Coronary artery (tissue), 2 donors: ENCODE results near the gene KLF13.

ENCODE experiments used
- DNase-seq: peaks from one replicate; pipeline ENCODE4 v3.0.0-alpha.2; 2017; ENCODE audit warnings: low spot score
- H3K27ac ChIP-seq, 2 donors: fragments of 200-600 bp; sonication (generic); one replicate each; pipeline ENCODE4 v1.5.1; 2016 to 2019
- H3K4me3 ChIP-seq: fragments of 200-600 bp; sonication (generic); 2 replicates; pipeline ENCODE4 v1.5.1; 2016; ENCODE audit warnings: mild to moderate bottlenecking, moderate library complexity
- CTCF ChIP-seq: fragments of 200-600 bp; sonication (generic); IDR thresholded peaks from one replicate; pipeline ENCODE4 v1.5.1; 2019; ENCODE audit warnings: antibody characterized with exemption

KLF13 gene

GRCh38 chr15:31325595-31326155, 960 bp upstream of the KLF13 start:
- peak; percentile 85 for DNase-seq
- H3K4me3 ChIP-seq = peak overlapping the region; percentile 92
- TF ChIP-seq CTCF = no peak
- peak overlapping the region; percentile 97 to 99 for H3K27ac ChIP-seq

DNA sequence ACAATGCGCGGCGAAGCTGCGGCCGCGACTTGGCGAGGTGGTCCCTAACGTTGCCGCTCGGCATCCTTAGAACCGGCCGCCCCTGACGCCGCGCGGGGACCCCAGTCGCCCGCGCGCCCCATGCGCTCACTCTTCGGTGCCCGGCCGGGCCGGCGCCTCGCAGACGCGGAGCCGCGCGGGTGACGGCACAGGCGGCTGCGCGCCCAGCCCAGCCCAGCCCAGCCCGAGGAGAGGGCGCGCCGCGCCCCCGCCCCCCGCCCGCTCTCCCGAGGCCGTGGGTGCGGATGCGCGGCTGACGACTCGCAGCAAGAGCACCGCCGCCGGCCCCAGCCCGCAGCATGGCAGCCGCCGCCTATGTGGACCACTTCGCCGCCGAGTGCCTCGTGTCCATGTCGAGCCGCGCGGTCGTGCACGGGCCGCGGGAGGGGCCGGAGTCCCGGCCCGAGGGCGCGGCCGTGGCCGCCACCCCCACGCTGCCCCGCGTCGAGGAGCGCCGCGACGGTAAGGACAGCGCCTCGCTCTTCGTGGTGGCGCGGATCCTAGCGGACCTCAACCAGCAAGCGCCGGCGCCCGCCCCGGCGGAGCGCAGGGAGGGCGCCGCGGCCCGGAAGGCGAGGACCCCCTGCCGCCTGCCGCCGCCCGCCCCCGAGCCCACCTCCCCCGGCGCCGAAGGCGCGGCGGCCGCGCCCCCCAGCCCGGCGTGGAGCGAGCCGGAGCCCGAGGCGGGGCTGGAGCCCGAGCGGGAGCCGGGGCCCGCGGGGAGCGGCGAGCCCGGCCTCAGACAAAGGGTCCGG, 437 bp downstream of the KLF13 start:
- no peak for TF ChIP-seq CTCF
- Histone ChIP-seq H3K27ac (peak overlapping the region; percentile 97 to 99), H3K4me3 (peak overlapping the region; percentile 92)
- DNase-seq = peak; percentile 86

GRCh38 chr15:31327669-31328427, 1.2 kb downstream of the KLF13 start:
- TF ChIP-seq CTCF = no peak

DNA sequence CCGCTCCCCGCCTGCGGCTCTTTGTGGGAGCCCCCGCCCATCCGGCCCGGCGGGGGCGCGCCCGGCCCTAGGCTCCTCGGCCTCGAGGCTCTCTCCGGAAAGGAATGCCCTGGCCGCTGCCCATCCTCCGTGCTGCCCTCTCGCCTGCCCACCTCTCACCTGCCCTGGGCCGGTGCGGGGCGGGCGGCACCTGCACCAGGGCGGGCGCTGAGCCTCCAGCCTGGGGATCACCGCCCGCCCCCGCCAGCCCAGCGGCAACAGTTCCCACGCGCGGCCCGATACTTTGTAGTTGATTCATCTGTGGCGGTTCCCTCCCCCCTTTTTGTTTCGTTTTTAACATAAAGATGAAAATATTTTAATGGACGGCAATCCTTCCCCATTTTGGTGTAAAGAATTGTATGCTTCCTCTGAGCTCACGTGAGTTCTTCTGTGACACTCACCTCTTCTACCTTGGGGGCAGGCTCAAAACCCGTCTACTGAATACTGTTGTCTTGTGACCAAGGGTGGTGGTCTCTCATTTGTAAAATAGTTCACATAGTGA, 1.9 kb downstream of the KLF13 start:
- Histone ChIP-seq H3K27ac (peak overlapping the region; percentile 97 to 99), H3K4me3 (peak overlapping the region; percentile 92)
- no peak for TF ChIP-seq CTCF
- no peak for DNase-seq

More at GRCh38 chr15:31327669-31328427, 1.2 kb downstream of the KLF13 start:
- Histone ChIP-seq H3K4me3 (peak overlapping the region; percentile 92), H3K27ac (peak overlapping the region; percentile 97 to 99)
- DNase-seq = peak; percentile 83

- TF ChIP-seq CTCF = no peak
- Histone ChIP-seq H3K4me3 (peak overlapping the region; percentile 92), H3K27ac (peak overlapping the region; percentile 97 to 99)
- no peak for DNase-seq
These were observed 2.5 kb downstream of the KLF13 start for GRCh38 chr15:31328969-31329639.

DNA sequence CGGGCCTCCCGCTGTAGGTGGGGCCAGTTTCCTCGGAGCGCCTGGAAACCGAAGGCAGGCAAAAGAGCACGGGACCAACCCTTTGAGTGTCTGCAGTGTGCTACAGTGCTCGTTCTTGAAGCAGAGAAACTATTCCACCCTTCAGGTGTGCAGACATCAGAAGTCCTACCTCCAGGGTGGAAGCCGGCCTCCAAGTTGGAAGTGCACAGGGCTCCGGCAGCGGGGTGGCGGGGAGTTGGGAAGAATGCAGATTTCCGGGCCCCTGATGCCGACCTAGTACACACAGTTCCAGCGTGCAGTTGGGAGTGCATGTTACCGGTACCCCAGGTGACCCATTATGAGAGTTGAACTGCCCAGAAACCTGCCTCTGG, 3.0 kb downstream of the KLF13 start:
- no peak for TF ChIP-seq CTCF
- H3K27ac ChIP-seq = peak overlapping the region; percentile 97 to 99
- DNase-seq = no peak
- peak overlapping the region; percentile 92 for H3K4me3 ChIP-seq
